ENCODE results near the gene HPN. TPM values are rescaled to one million over a fixed set of nuclear protein-coding genes. Genes with fewer than 3 reads are reported as not detected.

Gene HPN
- total and polyA plus RNA-seq, 2 of the 13 experiments (the other 11 are each of a cell fraction or from before 2014, with no cell fraction given) = 46.7 to 261 TPM

DNA sequence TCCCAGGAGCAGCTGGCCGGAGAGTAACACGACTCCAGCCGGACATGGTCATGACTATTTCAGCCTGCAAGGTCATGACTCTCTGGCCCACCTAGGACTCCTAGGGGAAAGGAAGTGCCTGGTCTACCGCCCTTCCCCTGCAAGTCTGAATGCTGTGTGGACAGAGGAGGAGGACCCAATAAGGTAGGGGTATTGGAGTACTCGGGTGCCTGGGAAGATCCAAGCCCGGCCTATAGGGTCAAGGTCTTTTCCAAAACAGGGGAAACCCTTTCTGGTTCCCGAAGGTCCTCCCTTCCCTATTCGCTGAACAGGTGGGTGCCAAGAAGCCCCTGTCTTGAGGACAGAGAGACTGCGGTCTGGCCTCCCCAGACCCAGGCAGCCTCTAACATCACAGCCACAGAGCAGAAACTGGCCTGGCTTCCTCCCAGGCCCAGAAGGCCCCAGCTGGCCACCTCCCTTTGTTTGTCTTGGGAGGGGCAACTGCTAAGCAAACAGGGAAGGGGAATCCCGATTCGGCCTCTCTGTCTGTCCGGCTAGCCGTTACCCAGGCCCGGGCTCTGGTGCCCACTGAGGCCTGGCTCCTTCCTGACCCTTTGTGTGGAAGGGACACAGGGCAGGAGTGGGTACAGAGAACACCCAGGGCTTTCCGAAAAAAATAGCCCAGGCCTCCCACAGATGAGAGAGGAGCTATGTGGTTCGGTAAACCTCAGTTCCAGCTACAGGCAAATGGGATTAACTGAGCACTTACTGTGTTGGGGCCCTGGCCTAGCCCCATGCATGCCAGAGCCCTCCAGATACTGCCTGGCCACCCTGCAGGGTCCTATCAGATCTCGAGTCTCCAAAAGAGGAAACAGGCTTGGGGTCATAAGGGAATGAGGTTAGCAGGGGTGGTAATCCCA lies 46.6 kb upstream of the HPN start (continued):
- TF ChIP-seq, protein P1, sequence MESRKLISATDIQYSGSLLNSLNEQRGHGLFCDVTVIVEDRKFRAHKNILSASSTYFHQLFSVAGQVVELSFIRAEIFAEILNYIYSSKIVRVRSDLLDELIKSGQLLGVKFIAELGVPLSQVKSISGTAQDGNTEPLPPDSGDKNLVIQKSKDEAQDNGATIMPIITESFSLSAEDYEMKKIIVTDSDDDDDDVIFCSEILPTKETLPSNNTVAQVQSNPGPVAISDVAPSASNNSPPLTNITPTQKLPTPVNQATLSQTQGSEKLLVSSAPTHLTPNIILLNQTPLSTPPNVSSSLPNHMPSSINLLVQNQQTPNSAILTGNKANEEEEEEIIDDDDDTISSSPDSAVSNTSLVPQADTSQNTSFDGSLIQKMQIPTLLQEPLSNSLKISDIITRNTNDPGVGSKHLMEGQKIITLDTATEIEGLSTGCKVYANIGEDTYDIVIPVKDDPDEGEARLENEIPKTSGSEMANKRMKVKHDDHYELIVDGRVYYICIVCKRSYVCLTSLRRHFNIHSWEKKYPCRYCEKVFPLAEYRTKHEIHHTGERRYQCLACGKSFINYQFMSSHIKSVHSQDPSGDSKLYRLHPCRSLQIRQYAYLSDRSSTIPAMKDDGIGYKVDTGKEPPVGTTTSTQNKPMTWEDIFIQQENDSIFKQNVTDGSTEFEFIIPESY (CRISPR knock-in tag; IDR thresholded peaks at IDR 0.05) = 0 out of 2 replicates have a peak, but pooled peaks have one; percentile 33
- TF ChIP-seq CBX1 (IDR thresholded peaks at IDR 0.05; ENCODE audit: low read depth) (no peak), PRPF4 (IDR thresholded peaks at IDR 0.05; ENCODE audit: low read depth, low read length, poor library complexity, severe bottlenecking) (no peak), KDM1A (CRISPR knock-in tag; IDR thresholded peaks at IDR 0.05) (0 out of 2 replicates have a peak, but pooled peaks have one; percentile 16), PAF1 (CRISPR knock-in tag; IDR thresholded peaks at IDR 0.05) (no peak), ZNF441 (CRISPR knock-in tag; IDR thresholded peaks at IDR 0.05; ENCODE audit: borderline replicate concordance) (peak; percentile 62; the same call in 1 of the 2 replicates), ZNF20 (CRISPR knock-in tag; IDR thresholded peaks at IDR 0.05) (no peak), FOXK1 (CRISPR knock-in tag; IDR thresholded peaks at IDR 0.05; ENCODE audit: borderline replicate concordance, low read depth) (peak; percentile 58; the same call in 1 of the 2 replicates), ZFX (CRISPR knock-in tag; IDR thresholded peaks at IDR 0.05; ENCODE audit: low read depth) (peak; percentile 90)
- TF ChIP-seq, protein P2, sequence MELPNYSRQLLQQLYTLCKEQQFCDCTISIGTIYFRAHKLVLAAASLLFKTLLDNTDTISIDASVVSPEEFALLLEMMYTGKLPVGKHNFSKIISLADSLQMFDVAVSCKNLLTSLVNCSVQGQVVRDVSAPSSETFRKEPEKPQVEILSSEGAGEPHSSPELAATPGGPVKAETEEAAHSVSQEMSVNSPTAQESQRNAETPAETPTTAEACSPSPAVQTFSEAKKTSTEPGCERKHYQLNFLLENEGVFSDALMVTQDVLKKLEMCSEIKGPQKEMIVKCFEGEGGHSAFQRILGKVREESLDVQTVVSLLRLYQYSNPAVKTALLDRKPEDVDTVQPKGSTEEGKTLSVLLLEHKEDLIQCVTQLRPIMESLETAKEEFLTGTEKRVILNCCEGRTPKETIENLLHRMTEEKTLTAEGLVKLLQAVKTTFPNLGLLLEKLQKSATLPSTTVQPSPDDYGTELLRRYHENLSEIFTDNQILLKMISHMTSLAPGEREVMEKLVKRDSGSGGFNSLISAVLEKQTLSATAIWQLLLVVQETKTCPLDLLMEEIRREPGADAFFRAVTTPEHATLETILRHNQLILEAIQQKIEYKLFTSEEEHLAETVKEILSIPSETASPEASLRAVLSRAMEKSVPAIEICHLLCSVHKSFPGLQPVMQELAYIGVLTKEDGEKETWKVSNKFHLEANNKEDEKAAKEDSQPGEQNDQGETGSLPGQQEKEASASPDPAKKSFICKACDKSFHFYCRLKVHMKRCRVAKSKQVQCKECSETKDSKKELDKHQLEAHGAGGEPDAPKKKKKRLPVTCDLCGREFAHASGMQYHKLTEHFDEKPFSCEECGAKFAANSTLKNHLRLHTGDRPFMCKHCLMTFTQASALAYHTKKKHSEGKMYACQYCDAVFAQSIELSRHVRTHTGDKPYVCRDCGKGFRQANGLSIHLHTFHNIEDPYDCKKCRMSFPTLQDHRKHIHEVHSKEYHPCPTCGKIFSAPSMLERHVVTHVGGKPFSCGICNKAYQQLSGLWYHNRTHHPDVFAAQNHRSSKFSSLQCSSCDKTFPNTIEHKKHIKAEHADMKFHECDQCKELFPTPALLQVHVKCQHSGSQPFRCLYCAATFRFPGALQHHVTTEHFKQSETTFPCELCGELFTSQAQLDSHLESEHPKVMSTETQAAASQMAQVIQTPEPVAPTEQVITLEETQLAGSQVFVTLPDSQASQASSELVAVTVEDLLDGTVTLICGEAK (IDR thresholded peaks at IDR 0.05) = no peak
- TF ChIP-seq, protein P2 (CRISPR knock-in tag; IDR thresholded peaks at IDR 0.05) = 0 out of 2 replicates have a peak, but pooled peaks have one; percentile 12
- TF ChIP-seq, protein P3, sequence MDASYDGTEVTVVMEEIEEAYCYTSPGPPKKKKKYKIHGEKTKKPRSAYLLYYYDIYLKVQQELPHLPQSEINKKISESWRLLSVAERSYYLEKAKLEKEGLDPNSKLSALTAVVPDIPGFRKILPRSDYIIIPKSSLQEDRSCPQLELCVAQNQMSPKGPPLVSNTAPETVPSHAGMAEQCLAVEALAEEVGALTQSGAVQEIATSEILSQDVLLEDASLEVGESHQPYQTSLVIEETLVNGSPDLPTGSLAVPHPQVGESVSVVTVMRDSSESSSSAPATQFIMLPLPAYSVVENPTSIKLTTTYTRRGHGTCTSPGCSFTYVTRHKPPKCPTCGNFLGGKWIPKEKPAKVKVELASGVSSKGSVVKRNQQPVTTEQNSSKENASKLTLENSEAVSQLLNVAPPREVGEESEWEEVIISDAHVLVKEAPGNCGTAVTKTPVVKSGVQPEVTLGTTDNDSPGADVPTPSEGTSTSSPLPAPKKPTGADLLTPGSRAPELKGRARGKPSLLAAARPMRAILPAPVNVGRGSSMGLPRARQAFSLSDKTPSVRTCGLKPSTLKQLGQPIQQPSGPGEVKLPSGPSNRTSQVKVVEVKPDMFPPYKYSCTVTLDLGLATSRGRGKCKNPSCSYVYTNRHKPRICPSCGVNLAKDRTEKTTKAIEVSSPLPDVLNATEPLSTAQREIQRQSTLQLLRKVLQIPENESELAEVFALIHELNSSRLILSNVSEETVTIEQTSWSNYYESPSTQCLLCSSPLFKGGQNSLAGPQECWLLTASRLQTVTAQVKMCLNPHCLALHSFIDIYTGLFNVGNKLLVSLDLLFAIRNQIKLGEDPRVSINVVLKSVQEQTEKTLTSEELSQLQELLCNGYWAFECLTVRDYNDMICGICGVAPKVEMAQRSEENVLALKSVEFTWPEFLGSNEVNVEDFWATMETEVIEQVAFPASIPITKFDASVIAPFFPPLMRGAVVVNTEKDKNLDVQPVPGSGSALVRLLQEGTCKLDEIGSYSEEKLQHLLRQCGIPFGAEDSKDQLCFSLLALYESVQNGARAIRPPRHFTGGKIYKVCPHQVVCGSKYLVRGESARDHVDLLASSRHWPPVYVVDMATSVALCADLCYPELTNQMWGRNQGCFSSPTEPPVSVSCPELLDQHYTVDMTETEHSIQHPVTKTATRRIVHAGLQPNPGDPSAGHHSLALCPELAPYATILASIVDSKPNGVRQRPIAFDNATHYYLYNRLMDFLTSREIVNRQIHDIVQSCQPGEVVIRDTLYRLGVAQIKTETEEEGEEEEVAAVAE (CRISPR knock-in tag; IDR thresholded peaks at IDR 0.05; ENCODE audit: borderline replicate concordance) = peak; percentile 88; the same call in 1 of the 2 replicates
